Measurements from ENCODE around the gene KRTAP10-11.
"Not testable (repeated sequence)": the region's sequence is repeated elsewhere in the genome, so short reads cannot be mapped to it uniquely, and the experiment has no call there.

The KRTAP10-11 gene

GRCh38 chr21:44666401-44667320 is 20.4 kb downstream of the KRTAP10-11 start, which contains the start of gene KRTAP12-2:
Gene KRTAP12-2, minus strand, starts transcription at chr21:44666927. Its CDS starts 41 bp downstream, at chr21:44666886.
- no peak for DNase-seq (ENCODE audit: low spot score)

DNA sequence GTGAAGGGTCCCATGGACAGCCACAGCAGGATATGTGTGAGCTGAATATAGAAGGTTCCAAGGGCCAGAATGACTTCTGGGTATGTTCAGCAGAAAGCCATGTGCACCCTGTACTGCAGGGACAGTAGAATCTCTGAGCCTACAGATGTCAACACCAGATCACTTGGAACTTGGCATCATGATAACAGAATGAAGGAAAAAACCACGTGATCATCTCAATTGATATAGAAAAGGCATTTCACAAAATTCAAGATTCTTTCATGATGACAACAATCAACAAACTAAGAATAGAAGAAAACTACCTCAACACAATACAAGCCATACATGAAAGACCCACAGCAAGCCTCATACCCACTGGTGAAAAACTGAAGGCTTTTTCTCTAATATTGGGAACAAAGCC is 21.4 kb downstream of the KRTAP10-11 start:
- DNase-seq (ENCODE audit: low spot score), result no peak

- no peak for DNase-seq (ENCODE audit: low spot score)
Measured at GRCh38 chr21:44670642-44671432, 24.6 kb downstream of the KRTAP10-11 start.

- no peak for DNase-seq (ENCODE audit: low spot score)
Measured at GRCh38 chr21:44671911-44672310, 25.7 kb downstream of the KRTAP10-11 start.

DNA sequence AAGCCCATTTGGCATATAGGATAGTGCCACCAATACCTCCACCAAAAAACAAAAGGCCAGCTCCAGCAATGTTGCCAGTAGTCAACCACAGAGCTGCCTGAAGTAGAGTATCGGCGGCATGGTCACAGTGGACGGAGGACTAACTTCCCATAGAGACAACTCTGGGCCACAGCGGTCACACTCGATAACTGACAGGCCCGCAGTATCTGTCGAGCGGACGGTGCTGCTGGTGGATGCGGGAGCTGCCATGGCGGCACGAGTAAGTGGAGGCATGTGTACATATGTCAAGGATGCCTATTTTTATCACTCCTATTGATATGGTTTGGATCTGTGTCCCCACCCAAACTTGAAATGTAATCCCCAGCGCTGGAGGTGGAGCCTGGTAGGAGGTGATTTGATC is 31.7 kb downstream of the KRTAP10-11 start:
- DNase-seq (ENCODE audit: low spot score), result no peak

DNA sequence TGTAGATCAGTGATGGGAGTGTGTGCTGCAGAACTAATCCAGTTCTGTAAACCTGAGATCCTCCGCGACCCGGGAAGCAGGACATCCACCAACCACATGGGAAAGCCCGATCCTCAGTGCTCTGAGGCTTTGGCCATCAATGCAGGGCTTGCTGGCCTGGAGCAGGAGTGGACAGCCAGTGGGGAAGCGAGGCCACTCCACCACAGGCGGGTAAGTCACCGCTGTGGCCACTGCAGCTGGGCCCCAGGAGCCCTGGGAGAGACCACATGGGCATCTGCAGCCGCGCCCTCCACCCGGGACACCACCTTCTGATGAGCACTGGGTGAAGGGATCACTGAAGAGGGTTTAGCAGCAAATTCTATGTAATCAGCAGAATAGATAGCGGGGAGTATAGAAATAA is 34.9 kb downstream of the KRTAP10-11 start:
- DNase-seq (ENCODE audit: low spot score), result no peak

DNA sequence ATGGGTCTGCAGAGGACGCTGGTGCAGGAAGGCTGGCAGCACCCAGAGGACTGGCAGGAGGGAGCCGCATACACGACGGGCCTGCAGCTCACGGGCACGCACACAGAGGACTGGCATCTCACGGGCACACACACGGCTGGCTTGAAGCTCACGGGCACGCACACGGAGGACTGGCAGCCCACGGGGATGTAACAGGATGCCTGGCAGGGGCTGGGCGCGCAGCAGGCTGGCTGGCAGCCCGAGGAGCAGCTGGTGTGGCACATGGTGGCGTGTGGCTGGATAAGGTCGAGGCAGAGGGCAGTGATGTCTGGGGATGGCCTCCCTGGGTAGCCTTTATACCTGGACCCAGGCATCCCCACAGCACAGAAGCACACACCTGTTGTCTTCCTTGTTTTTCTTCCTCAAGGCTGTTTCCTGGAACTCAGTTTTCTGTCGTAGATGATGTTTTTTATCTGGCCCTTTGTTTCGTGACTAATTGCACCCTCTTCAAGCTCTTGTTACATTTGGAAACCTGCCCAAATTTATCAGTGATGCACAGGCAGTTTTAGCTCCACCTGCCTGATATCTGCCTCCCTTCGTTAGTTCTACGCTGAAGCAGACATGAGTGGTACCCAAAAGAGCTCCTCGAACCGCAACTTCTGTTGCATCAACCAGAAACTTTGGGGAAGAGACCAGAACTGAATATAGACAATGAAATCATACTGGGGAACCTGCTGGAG is 35.8 kb downstream of the KRTAP10-11 start, which contains the start of gene KRTAP12-1:
KRTAP12-1 (minus strand) TSS at position 303 of the 719 bp plus-strand sequence; CDS start at position 263, 40 bp downstream.
- DNase-seq (ENCODE audit: low spot score), result no peak

GRCh38 chr21:44682580-44683151 is 36.5 kb downstream of the KRTAP10-11 start:
- DNase-seq (ENCODE audit: low spot score), result no peak

- no peak for DNase-seq (ENCODE audit: low spot score)
Measured at GRCh38 chr21:44684077-44684476, 37.9 kb downstream of the KRTAP10-11 start.

- no peak for DNase-seq (ENCODE audit: low spot score)
Measured at GRCh38 chr21:44684483-44684882, 38.3 kb downstream of the KRTAP10-11 start.

DNA sequence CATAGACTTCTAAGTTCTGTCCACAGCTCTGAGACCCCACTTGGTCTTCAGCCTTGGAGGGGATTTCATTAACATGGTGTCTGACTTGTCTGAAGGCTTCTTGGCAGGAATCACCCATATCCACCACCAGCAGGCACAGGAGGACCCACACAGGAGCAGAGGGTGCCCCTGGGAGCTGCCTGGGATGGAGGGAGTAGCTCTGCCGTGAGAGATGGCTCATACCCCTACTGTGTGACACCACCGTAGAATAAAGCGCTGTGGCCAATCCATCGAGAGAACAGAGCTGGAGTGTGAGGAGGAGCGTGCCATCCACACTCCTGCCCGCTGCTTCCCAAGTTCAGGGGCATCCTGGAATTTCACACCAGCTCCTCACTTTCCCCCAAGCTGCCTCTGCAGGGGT is 38.8 kb downstream of the KRTAP10-11 start:
- not testable (repeated sequence) for DNase-seq (ENCODE audit: low spot score)

DNA sequence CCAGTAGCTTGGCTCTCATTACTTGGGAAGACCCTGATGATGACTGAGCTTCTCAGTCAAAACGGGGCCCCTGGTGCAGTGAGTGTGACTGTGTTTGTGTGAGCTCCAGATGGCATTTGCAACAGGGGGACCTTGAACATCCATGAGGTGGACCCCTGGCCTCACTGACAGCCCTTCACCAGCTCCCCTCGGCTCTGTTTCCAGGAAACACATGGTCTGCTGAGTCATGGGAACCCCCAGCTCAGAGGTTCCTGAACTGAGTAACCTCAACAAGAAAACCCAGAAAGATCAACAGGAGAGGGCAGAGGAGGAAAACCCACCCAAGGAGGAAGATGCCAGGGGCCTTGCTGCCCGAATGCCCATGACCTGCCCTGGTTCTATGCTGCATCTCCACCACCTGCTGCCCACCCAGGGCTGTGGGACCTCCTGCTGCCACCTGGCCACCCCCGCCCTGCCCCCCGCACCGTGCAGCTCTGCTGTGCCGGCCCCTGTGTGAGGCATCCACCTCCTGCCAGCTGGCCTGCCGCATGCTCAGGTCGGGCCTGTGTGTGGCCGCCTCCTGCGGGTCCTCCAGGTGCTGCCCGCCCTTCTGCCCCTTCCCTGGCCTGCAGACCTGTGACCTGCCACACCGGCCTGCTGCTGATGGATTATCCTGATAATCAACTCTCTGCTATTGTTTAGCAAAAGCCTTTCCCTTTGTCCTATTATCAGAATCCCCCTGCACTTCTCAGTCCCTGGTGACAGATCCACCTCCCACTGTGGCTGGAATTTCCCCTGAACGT is 40.0 kb downstream of the KRTAP10-11 start:
- DNase-seq (ENCODE audit: low spot score), result no peak

- DNase-seq (ENCODE audit: low spot score), result no peak
Measured at GRCh38 chr21:44686843-44687561, 40.8 kb downstream of the KRTAP10-11 start.

- DNase-seq (ENCODE audit: low spot score), result no peak
Measured at GRCh38 chr21:44687671-44688070, 41.5 kb downstream of the KRTAP10-11 start.

DNA sequence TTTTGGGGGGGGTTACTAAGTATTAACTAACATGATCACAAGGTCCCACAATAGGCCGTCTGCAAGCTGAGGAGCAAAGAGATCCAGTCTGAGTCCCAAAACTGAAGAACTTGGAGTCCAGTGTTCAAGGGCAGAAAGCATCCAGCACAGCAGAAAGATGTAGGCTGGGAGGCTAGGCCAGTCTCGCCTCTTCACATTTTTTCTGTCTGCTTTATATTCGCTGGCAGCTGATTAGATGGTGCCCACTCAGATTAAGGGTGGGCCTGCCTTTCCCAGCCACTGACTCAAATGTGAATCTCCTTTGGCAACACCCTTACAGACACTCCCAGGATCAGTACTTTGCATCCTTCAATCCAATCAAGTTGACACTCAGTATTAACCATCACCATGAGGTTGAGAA is 43.5 kb downstream of the KRTAP10-11 start:
- not testable (repeated sequence) for DNase-seq (ENCODE audit: low spot score)

GRCh38 chr21:44691686-44692085 is 45.5 kb downstream of the KRTAP10-11 start:
- DNase-seq (ENCODE audit: low spot score), result no peak

DNA sequence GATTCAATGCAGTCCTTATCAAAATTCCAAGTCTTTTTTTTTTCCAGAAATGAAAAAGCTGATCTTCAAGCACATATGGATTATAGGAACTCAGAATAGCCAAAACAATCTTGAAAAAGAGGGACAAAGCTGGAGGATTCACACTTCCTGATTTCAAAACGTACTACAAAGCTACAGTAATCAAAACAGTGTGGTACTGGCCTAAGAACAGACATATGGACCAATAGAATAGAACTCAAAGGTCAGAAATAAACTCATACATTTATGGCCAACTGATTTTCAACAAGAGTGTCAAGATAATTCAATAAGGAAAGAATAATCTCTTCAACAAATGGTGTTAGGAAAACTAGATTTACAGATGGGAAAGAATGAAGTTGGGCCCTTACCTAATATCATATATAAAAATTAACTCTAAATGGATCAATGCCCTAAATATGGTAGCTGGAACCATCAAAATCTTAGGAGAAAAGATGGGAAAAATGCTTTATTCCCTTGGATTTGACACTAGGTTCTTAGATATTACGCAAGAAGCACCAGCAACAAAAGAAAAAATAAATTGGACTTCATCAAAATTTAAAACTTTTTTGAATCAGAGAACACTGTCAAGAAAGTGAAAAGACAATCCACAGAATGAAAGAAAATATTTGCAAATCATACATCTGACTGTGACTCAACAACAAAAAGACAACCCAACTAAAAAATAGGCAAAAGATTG is 46.7 kb downstream of the KRTAP10-11 start:
- no peak for DNase-seq (ENCODE audit: low spot score)

- no peak for DNase-seq (ENCODE audit: low spot score)
Measured at GRCh38 chr21:44694776-44695175, 48.6 kb downstream of the KRTAP10-11 start.

DNA sequence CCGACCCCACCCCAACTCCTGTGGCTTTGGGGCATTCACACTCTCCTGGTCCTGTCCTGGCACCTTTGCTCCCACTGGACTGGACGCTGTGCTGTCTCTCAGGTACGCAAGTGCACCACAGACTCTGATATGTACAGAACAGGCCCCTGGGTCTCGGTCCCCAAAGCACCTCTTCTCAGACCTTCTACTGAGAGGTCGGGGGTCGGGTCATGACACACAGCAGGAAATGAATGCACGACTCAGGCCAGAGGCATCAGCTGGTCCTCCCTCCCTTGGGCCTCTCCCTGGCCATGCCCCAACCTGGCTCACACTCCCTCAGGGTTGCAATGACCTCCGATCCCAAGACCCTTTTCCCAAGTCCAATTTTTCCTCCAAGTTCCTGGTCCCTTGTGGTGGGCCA is 49.0 kb downstream of the KRTAP10-11 start:
- no peak for DNase-seq (ENCODE audit: low spot score)

DNA sequence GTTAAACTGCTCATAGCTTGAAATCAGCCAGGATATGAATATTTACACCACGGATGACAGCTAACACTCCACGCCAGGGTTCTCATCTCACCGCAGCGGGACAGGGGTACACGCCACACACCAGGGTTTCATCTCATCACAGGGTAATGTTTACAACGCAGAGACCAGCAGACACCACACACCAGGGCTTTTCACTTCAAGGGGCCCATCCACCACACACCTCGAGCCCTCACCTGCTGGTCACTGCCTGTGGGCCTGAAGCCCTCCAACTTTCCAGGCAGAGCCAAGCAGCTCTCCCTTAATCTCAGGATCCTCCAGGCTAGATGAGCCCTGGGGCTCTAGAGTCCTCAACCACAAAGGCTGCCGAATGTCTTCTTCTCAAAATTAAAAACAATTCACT is 49.4 kb downstream of the KRTAP10-11 start:
- no peak for DNase-seq (ENCODE audit: low spot score)
